HCT116 (cell line): Measurements from ENCODE around the gene TMPRSS11A. TPM values are rescaled to one million over a fixed set of nuclear protein-coding genes. Genes with fewer than 3 reads are reported as not detected.
A peak's percentile ranks its signal among the peaks of the same experiment; 100 is the strongest.

Experiments
- ATAC-seq: fragments of 200-7000 bp; cut with Tn5 transposase; 2 replicates; pipeline ENCODE4 v1.9.1; 2020; ENCODE audit warnings: mild to moderate bottlenecking, moderate library complexity
- BruUV-seq: library from RNA; stranded (reverse); fragments of 400-500 nt; replicated peaks from 2 replicates; lab custom pipeline; 2021; lab: Mats Ljungman, UMichigan
- CTCF ChIA-PET: fragments of 300-600 bp; sonication (Branson Sonifier 250); formaldehyde crosslinking; loops from one replicate; lab custom pipeline; 2021; ENCODE audit warnings: antibody characterized with exemption; lab: Charles Lee
- POLR2A ChIA-PET: fragments of 300-600, 350-600 bp; sonication (Branson Sonifier 250); formaldehyde crosslinking; loops from one replicate; lab custom pipeline; 2021; ENCODE audit warnings: antibody characterized with exemption; lab: Charles Lee
- RAD21 ChIA-PET, 2 experiments: fragments of 300-600 bp; sonication (Branson Sonifier 250); formaldehyde crosslinking; loops; one replicate each; lab custom pipeline; 2023; ENCODE audit warnings: low total read pairs in 2 of 2; ENCODE audit not compliant: uncharacterized antibody in 2 of 2, unreplicated experiment in 2 of 2, low non-redundant PET in 1 of 2; lab: Charles Lee
- DNase-seq: peaks from one replicate; pipeline ENCODE4 v3.0.0-alpha.2; 2010; ENCODE audit warnings: low read depth, low spot score
- H2AFZ ChIP-seq: fragments of 200-600 bp; shearing (Covaris generic), sonication (generic); 2 replicates; pipeline ENCODE4 v1.6.1; 2017; ENCODE audit warnings: low read depth, mixed run types, mixed read lengths, antibody characterized with exemption, low read length; ENCODE audit not compliant: poor library complexity, severe bottlenecking
- H3K27ac ChIP-seq: 2 replicates; pipeline ENCODE4 v1.5.1; 2012; ENCODE audit warnings: low read depth, low read length
- H3K27me3 ChIP-seq: fragments of 200-600 bp; sonication (generic); 2 replicates; pipeline ENCODE4 v1.6.1; 2016; ENCODE audit warnings: mixed run types, low read length, mixed read lengths; ENCODE audit not compliant: insufficient read depth
- H3K36me3 ChIP-seq, 2 experiments: fragments of 200-500 bp in 1 of 2; fragments of 200-600 bp in 1 of 2; sonication (Bioruptor generic) in 1 of 2; sonication (generic) in 1 of 2; 2 replicates each; pipeline versions ENCODE4 v1.5.1 to v1.6.1; 2014 to 2016; ENCODE audit warnings: low read length in 2 of 2, inconsistent platforms in 1 of 2, mixed read lengths in 1 of 2, mixed run types in 1 of 2; ENCODE audit not compliant: insufficient read depth in 2 of 2, control insufficient read depth in 1 of 2
- H3K4me1 ChIP-seq, 2 experiments: fragments of 200-600 bp in 1 of 2; sonication (generic) in 1 of 2; 2 replicates each; pipeline versions ENCODE4 v1.5.1 to v1.6.1; 2012 to 2017; ENCODE audit warnings: low read length in 2 of 2, inconsistent platforms in 1 of 2, mild to moderate bottlenecking in 1 of 2, mixed read lengths in 1 of 2, mixed run types in 1 of 2, moderate library complexity in 1 of 2; ENCODE audit not compliant: insufficient read depth in 2 of 2, control insufficient read depth in 1 of 2
- H3K4me2 ChIP-seq: fragments of 200-600 bp; sonication (generic); 2 replicates; pipeline ENCODE4 v1.6.1; 2017; ENCODE audit warnings: mixed run types, low read length, mixed read lengths
- H3K4me3 ChIP-seq, 2 experiments: fragments of 200-600 bp in 1 of 2; sonication (generic) in 1 of 2; replicated peaks in 1 of 2; 2 replicates each; pipeline ENCODE4 v1.5.1; 2011 to 2016; ENCODE audit warnings: low read length in 2 of 2, control low read depth in 1 of 2, low read depth in 1 of 2, mild to moderate bottlenecking in 1 of 2, mixed read lengths in 1 of 2, mixed run types in 1 of 2
- H3K79me2 ChIP-seq: fragments of 200-600 bp; sonication (generic); 2 replicates; pipeline ENCODE4 v1.6.1; 2017; ENCODE audit warnings: mild to moderate bottlenecking, mixed run types, low read length, moderate library complexity, mixed read lengths; ENCODE audit not compliant: insufficient read depth
- H3K9ac ChIP-seq: fragments of 200-600 bp; sonication (generic); 2 replicates; pipeline ENCODE4 v1.6.1; 2016; ENCODE audit warnings: low read length, mixed read lengths
- H3K9me2 ChIP-seq: fragments of 200-600 bp; sonication (generic), shearing (Covaris generic); 2 replicates; pipeline ENCODE4 v1.6.1; 2017; ENCODE audit warnings: mixed run types, mild to moderate bottlenecking, moderate library complexity; ENCODE audit not compliant: insufficient read depth
- H3K9me3 ChIP-seq, 2 experiments: fragments of 200-500 bp in 1 of 2; fragments of 200-600 bp in 1 of 2; sonication (Bioruptor generic) in 1 of 2; sonication (generic) in 1 of 2; 2 replicates each; pipeline ENCODE4 v1.6.1; 2014 to 2017; ENCODE audit warnings: low read length in 2 of 2, mixed read lengths in 2 of 2, inconsistent platforms in 1 of 2, low read depth in 1 of 2, mild to moderate bottlenecking in 1 of 2, mixed run types in 1 of 2, moderate library complexity in 1 of 2; ENCODE audit not compliant: control insufficient read depth in 1 of 2, insufficient read depth in 1 of 2
- H4K20me1 ChIP-seq: fragments of 200-600 bp; sonication (generic), shearing (Covaris generic); 2 replicates; pipeline ENCODE4 v1.6.1; 2017; ENCODE audit warnings: mixed run types, mild to moderate bottlenecking, moderate library complexity; ENCODE audit not compliant: insufficient read depth
- CEBPB ChIP-seq: IDR thresholded peaks from 2 replicates; pipeline ENCODE4 v1.6.1; 2012; ENCODE audit warnings: low read depth
- CTCF ChIP-seq, 3 experiments: fragments of 200-600 bp in 1 of 3; sonication (generic) in 1 of 3; IDR thresholded peaks in 2 of 3; conservative IDR thresholded peaks in 1 of 3; 2 replicates each; pipeline ENCODE4 v1.5.1; 2012 to 2017; ENCODE audit warnings: low read depth in 2 of 3, low read length in 2 of 3, antibody characterized with exemption in 1 of 3, borderline replicate concordance in 1 of 3, control low read depth in 1 of 3, mild to moderate bottlenecking in 1 of 3, mixed read lengths in 1 of 3, mixed run types in 1 of 3, moderate library complexity in 1 of 3; ENCODE audit not compliant: insufficient read depth in 1 of 3
- FOSL1 ChIP-seq: IDR thresholded peaks from 2 replicates; pipeline ENCODE4 v1.6.1; 2012; ENCODE audit warnings: low read depth
- MAX ChIP-seq: IDR thresholded peaks from 2 replicates; pipeline ENCODE4 v1.6.1; 2012
- POLR2A ChIP-seq: IDR thresholded peaks from 2 replicates; pipeline ENCODE4 v1.7.0; 2011; ENCODE audit warnings: borderline replicate concordance; ENCODE audit not compliant: insufficient read depth, insufficient read length; ENCODE audit errors: extremely low read depth
- RAD21 ChIP-seq: IDR thresholded peaks from 2 replicates; pipeline ENCODE4 v1.6.1; 2012; ENCODE audit warnings: low read depth, mild to moderate bottlenecking
- REST ChIP-seq: IDR thresholded peaks from 2 replicates; pipeline ENCODE4 v1.6.1; 2012; ENCODE audit warnings: low read depth
- SP1 ChIP-seq: IDR thresholded peaks from 2 replicates; pipeline ENCODE4 v1.6.1; 2012; ENCODE audit warnings: low read depth
- SRF ChIP-seq: IDR thresholded peaks from 2 replicates; pipeline ENCODE4 v1.6.1; 2012; ENCODE audit warnings: low read depth
- TCF7L2 ChIP-seq: IDR thresholded peaks from 2 replicates; pipeline ENCODE4 v1.7.0; 2011; ENCODE audit warnings: borderline replicate concordance, inconsistent platforms; ENCODE audit not compliant: insufficient read depth, insufficient read length; ENCODE audit errors: extremely low read depth
- ZFX ChIP-seq: fragments of 450-650 bp; IDR thresholded peaks from 2 replicates; pipeline ENCODE4 v1.6.1; 2017
- ZNF274 ChIP-seq: fragments of 200-500 bp; sonication (Bioruptor generic); IDR thresholded peaks from 2 replicates; pipeline ENCODE4 v1.6.1; 2014; ENCODE audit warnings: mild to moderate bottlenecking, low read depth, low read length, inconsistent platforms
- intact Hi-C: fragments of 100-400 bp; cut with micrococcal nuclease; formaldehyde crosslinking; loops from 2 replicates; pipeline ENCODE4 v1.10.0; 2022
- total RNA-seq: library from RNA; stranded (reverse); gene quantifications from one replicate; pipeline ENCODE4 v1.2.1, GENCODE V29; 2021; ENCODE audit not compliant: unreplicated experiment

TMPRSS11A gene
- total RNA-seq, 1 experiment from 2014 or later: not detected

GRCh38 chr4:67892905-67893304 is 70.4 kb downstream of the TMPRSS11A start:
- ChIA-PET POLR2A (no interaction called here), RAD21 (no interaction called here), CTCF (interaction anchor here (1.2 kb wide), 1 partner anchor 18 kb away, joined by 4 read pairs; no protein-coding TSS in a partner anchor)
- Histone ChIP-seq H3K9ac (no peak overlapping the region), H3K4me2 (no peak overlapping the region), H2AFZ (no peak overlapping the region), H4K20me1 (no peaks in the 10 kb centered on the region), H3K79me2 (no peaks in the 10 kb centered on the region), H3K27ac (no peak overlapping the region), H3K4me3 (no peak overlapping the region), H3K4me1 (no peaks in the 10 kb centered on the region), H3K36me3 (no peaks in the 10 kb centered on the region), H3K27me3 (no peaks in the 10 kb centered on the region), H3K9me3 (no peaks in the 10 kb centered on the region), H3K9me2 (no peaks in the 10 kb centered on the region)
- no TSS peak for BruUV-seq
- ATAC-seq (peak; percentile 60), DNase-seq (no peak)
- TF ChIP-seq SP1 (no peak), CEBPB (no peak), TCF7L2 (no peak), ZFX (no peak), FOSL1 (no peak), POLR2A (no peak), RAD21 (peak; percentile 30; the same call in 1 of the 2 replicates), CTCF (IDR thresholded peaks at IDR 0.05 in 2 of 3, conservative IDR thresholded peaks at IDR 0.05 in 1 of 3; ENCODE audit: borderline replicate concordance in 1 of 3, insufficient read depth in 1 of 3, low read depth in 2 of 3, low read length in 2 of 3) (peak in 2 of 3 experiments; percentile 13 to 25; a peak in 1 of 6 replicates), MAX (no peak), SRF (no peak), ZNF274 (no peak), REST (no peak)
- intact Hi-C loops: no loop called here
